Measurements from ENCODE around the gene ZNF76.

Gene ZNF76

DNA sequence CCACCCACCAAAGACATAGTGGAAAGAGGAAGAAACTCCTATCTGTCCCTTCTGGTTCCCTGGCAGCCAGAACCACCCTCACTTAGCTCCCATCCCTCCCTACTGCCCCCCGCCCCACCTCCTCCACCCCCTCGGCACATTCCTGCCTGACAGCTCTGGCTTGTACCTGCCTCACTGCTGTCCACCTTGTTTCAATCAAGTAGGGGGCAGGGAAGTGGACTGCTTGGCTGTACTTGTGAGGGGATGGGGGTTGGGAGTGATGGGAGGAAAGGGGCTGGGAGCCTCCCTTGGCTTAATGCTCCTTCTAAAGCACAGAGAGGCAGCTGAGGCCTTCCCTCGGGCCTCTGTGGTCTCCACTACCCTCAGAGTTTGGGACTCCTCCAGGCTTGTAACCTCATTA lies 22.1 kb upstream of the ZNF76 start:
- DNase-seq = no peak

DNA sequence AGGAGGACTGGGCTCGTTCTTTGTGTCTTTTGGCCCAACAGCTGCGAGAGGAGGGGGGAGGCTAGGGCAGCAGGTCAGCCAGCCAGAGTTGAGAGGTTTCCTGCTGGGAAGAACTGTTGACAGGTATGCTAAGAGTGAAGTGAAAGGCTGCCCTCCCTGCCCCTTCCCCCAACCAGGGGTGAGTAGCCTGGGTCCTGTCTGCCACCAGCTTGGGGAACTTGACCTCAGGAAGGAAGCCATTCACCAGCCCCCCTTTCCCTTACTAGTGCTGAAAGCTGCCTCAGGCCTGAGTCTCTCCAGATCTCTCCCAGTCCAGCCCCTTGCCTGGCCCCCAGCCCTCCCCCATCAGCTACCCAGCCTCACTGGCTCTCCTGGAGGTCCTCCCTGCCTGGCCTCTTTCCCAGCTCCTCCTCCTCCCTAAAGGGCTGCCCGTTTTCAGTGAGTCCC lies 20.7 kb upstream of the ZNF76 start:
- DNase-seq = no peak

GRCh38 chr6:35239581-35239980 lies 20.0 kb upstream of the ZNF76 start:
- DNase-seq = no peak

DNA sequence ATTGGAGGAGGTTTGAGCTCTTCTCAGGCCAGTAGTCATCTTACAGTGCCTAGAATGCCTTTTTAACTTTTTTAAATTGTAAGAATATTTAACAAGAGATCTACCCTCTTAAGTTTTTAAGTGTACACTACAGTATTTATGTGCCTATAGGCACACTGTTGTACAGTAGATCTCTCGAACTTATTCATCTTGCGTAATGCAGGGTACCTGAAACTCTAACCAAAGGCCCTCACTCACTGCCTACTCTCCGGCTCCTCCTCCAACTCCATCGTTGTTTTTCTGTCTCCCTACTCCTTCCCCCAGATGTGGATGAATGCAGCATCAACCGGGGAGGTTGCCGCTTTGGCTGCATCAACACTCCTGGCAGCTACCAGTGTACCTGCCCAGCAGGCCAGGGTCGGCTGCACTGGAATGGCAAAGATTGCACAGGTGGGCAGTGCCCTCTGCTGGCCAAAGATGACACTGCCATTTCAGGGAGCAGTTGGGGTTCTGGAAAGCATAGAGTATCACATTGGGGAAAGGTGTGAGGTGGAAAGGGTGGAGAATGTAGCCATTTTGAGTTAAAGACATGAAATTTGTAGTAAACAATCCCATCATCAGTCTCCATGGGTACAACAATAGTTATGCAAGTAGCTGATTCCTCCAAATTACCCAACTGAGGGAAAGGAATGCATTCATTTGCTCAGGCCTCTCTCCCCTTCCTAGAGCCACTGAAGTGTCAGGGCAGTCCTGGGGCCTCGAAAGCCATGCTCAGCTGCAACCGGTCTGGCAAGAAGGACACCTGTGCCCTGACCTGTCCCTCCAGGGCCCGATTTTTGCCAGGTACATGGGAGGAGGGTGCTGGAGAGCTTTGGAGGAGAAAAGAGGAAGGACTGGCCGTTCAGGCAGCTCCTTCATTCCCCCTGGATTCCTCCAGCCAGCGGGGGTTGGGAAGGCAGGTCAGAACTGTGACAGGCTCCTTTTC lies 18.4 kb upstream of the ZNF76 start:
- peak; percentile 31 for DNase-seq

- DNase-seq = no peak
Measured at GRCh38 chr6:35242486-35242885, 17.0 kb upstream of the ZNF76 start.

GRCh38 chr6:35242906-35243305 lies 16.6 kb upstream of the ZNF76 start:
- DNase-seq = no peak

DNA sequence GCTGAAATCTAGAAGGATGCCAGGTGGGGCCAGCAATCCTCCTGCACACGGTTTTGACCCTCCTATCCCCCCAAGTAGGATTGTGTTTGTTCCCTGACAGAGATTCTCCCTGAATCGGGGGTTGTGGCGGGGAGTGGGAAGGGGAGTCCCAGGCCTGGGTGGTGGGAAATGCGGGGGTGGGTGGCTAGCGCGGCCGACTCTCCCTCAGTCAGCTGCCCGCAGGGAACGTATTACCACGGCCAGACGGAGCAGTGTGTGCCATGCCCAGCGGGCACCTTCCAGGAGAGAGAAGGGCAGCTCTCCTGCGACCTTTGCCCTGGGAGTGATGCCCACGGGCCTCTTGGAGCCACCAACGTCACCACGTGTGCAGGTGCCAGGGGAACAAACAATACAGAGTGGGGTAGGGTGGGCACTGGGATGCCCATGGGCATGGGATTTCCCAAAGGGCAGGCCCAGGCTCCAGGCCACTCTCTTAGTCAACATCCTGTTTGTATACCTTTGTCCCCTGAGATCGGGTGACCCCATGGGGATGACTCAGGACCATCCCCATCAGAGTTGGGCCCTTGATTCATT lies 16.1 kb upstream of the ZNF76 start:
- no peak for DNase-seq

- DNase-seq = no peak
Measured at GRCh38 chr6:35244551-35244950, 15.0 kb upstream of the ZNF76 start.

- no peak for DNase-seq
Measured at GRCh38 chr6:35247642-35248231, 11.8 kb upstream of the ZNF76 start.

GRCh38 chr6:35248300-35248699 lies 11.2 kb upstream of the ZNF76 start:
- DNase-seq = no peak

GRCh38 chr6:35248965-35249364 lies 10.6 kb upstream of the ZNF76 start:
- no peak for DNase-seq

GRCh38 chr6:35251949-35252348 lies 7.6 kb upstream of the ZNF76 start:
- DNase-seq = no peak

DNA sequence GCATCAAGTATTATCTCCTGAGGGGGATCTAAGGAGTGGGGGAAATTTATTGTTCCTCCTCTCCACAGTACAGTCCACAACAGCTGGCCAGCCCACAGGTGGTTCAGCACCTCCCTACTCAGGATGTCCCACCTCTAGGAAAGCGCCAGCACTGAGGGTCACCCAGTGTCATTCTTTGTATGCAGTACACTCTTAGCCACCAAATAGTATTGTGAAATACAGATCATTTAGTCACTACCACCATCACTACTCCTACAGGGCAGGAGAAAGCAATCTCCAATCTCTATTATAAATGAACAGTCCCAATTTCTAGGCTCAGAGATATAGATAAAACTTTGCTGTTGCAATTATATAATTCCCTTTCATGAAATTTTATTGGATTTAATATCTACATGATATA lies 6.3 kb upstream of the ZNF76 start:
- DNase-seq = no peak

DNA sequence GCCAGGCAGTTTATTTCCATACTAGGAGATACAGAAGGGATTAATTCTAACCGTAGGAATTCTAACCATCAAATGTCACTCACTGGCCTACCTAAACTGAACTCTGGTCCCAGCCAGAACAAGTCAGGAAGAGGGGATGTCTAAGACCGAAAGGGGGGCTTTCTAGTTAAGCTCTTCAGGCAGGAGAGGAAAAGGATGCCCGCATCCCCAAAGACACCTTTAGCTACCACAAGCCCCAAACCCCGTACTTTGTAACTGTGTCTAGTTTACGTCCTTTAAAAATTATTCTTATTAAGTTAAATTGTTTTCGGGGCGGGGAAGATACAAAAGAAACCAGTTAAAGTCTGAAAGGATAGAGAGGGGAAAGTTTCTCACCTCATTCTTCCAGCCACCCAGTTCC lies 1.2 kb upstream of the ZNF76 start:
- no peak for DNase-seq

DNA sequence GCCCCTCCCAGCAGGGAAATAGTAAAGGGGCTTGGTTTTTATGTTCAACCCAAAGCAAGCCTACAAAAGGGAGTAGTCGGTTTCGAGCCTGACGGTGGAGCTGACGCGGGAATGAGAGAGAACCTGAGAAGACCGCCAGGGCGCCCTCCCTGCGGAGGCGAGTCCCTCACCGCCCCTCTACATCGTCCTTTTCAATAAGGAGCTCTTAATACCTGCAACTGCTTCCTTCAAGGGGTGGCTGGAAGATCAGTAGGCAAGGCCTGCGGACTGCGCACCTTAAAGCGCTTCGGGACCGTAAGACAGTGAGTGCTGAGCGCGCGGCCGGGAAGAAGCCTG lies 709 bp upstream of the ZNF76 start:
- DNase-seq = peak; percentile 31

DNA sequence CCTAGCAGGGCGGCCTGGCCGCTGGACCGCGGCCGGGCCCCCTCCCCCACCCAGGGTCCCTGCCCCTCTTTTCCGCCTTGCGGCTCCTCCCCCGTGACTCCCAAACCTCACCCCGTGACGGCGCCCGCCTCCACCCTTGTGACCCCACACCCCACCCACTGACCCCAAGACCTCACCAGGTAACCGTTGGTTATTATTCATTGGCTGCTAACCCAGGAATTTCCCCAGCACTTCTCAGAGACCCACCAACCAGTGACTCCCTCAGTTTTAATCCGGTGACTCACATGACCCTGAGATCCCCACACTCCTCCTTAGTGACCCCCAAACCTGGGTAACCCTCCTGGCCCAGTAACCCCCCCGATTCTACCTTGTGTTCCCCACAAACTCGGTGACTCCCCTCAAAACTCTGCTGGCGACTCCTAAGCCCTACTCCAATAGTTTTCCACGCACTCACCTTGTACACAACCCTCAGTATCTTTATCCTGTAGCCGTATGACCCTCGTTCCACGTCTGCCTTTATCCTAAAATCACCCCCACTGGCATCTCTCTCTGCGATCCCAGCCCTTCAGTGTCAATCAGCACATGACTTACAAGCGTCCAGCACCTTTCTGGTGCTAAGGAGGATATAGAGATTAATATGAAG lies 534 bp downstream of the ZNF76 start:
- peak; percentile 27 for DNase-seq

DNA sequence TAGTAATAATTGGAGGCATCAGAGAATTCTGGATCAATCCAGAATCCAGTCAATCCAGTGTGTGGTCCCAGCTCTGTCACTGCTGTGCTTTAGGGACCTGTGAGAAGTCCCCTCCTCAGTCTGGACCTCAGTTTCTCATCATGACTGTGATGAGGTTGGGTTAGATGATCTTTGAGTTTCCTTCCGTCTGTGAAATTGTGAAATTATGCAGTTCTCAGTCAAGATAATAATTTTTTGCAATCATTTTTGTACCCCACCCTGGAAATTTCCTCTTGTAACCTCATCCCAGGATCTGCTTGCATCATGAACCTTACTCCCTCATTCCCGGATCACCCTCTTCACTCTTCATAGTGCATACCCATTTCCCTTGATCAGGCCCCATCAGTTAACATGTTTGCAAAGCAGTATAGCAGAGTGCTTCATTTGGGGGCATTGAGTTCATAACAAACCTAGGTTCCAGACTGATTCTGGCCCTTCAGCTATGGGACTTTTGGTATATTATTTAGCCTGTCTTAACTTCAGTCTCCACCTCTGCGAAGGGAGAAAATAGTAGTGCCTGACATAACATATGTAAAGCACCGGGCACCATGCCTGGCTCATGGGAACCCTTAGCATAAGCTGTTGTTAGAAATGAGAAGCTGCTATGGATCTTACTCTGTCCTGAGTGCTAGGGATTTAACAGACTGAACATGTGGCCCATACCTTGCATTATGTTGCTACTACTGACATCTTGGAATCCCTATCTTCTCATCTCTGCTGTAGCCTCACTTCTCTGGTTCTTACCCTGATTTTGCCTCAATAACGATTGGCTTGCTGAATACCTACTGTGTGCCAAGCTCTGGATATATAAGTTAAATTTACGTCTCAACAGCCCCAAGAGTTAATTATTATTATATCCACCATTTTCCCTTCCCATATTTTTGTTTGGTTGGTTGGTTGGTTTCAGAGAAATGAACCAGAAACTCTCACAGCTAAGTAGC lies 1.3 kb downstream of the ZNF76 start:
- DNase-seq = no peak

- DNase-seq = no peak
Measured at GRCh38 chr6:35262596-35262995, 3.1 kb downstream of the ZNF76 start.

GRCh38 chr6:35264550-35265274 lies 5.2 kb downstream of the ZNF76 start:
- DNase-seq = no peak

GRCh38 chr6:35265523-35265922 lies 6.0 kb downstream of the ZNF76 start:
- DNase-seq = no peak

DNA sequence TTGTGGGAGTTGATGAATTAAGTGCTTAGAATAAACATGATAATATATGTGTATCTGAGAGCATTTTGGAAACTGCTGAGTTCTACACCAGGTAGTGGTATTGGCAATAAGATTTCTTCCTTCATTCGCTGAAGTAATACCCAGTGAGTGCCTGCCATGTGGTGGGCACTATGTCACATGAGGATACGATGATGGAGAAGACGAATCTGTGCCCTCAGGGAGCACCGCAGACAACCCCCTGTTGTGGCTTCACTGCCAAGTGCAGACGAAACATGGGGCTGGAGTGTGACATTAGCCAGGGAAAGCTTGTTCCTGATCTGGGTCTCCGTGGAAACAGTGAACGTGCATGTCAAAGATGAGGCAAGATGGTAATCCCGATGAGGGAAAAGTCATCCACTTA lies 7.9 kb downstream of the ZNF76 start:
- DNase-seq = no peak

- DNase-seq = no peak
Measured at GRCh38 chr6:35267897-35268296, 8.4 kb downstream of the ZNF76 start.
